Loucy (cell line): ENCODE measurements around the gene PAGR1.

Experiments used
- CTCF ChIP-seq: fragments of 200-600 bp; sonication (generic); conservative IDR thresholded peaks from 2 replicates; pipeline ENCODE4 v1.5.1; 2014; ENCODE audit warnings: mild to moderate bottlenecking, antibody characterized with exemption, low read length
- EZH2phosphoT487 ChIP-seq: fragments of 200-600 bp; IDR thresholded peaks from 2 replicates; pipeline ENCODE4 v1.6.1; 2018; ENCODE audit warnings: antibody characterized with exemption, mild to moderate bottlenecking, moderate library complexity, borderline replicate concordance

DNA sequence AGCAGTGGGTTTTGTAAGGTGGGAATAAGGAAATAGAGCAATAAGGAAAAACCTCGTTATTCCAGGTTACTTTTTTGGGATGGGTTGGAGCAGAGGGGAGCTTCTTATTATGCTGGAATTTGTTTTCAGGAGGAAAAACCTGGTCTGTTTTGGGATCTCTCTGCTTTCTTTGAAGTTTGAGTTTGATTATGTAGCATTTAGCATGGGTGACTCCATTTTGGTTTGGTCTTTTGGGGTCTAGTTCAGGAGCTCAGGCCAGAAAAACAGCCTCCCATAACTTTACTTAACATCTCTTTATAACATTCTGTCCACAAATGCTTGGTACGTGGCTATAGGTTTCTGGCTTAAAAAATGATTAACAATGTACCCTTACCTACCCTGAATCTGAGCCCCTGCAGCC is 46.4 kb upstream of the PAGR1 start:
- TF ChIP-seq CTCF (no peak), EZH2phosphoT487 (no peak)
